IPS DF 4.7 (cell line): ENCODE results near the gene MSH3.
"Not testable (repeated sequence)": the region's sequence is repeated elsewhere in the genome, so short reads cannot be mapped to it uniquely, and the experiment has no call there.

Experiments used
- DNase-seq: peaks from one replicate; pipeline ENCODE4 v3.0.0-alpha.2; 2013; ENCODE audit warnings: low spot score; ENCODE audit errors: extremely low read depth

The MSH3 gene

DNA sequence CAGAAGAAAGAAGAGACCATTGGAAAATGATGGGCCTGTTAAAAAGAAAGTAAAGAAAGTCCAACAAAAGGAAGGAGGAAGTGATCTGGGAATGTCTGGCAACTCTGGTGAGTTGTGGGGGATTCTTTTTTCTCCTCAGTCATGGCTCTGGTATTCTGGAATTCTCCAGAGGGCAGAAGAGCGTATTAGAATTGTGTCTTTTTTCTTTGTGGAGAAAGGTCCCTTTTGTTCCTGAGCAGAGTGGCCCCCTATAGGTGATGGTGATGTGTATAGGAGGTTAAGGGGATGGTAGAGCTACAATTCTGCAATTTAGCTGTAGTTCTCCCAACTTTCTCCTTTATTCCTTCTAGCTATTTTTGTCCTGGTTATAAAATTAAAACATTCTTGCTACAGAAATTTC, 2.0 kb downstream of the MSH3 start:
- DNase-seq, result no peak

DNA sequence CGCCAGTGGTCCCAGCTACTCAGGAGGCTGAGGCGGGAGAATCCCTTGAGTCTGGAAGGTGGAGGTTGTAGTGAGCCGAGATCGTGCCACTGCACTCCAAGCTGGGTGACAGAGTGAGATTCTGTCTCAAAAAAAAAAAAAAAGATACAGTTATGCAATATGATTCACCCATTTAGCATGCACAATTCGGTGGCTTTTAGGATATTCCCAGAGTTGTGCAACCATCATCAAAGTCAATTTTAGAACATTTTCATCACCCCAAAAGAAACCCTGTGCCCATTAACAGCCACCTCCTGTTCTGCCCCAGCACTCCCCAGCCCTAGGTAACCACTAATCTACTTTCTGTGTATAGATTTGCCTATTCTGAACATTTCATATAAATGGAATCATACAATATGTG, 4.7 kb downstream of the MSH3 start:
- no peak for DNase-seq

DNA sequence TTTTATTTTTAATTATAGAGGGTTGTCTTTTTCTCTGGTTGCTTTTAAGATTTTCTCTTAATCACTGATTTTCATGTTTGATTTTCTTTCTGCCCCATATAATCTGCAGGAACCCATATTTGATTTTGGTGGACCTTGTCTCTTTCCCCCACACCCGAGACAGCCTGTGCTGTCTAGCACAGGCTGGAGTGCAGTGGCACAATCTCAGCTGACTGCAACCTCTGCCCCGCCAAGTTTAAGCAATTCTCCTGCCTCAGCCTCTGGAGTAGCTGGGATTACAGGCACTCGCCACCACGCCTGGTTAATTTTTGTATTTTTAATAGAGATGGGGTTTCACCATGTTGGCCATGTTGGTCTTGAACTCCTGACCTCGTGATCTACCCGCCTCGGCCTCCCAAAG, 6.2 kb downstream of the MSH3 start:
- not testable (repeated sequence) for DNase-seq

DNA sequence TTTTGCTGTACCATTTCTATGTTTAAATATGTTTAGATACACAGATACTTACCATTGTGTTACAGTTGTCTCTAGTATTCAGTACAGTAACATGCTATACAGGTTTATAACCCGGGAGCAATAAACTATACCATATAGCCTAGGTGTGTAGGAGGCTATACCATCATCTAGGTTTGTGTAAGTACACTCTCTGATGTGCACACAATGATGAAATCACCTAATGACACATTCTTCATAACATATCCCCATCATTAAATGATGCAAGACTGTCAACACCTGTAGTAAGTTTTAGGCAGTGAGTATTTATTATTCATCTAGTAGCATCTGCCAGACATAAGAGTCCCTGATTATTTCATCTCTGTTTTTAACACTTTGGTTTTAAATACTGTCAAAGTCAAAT, 7.7 kb downstream of the MSH3 start:
- no peak for DNase-seq

DNA sequence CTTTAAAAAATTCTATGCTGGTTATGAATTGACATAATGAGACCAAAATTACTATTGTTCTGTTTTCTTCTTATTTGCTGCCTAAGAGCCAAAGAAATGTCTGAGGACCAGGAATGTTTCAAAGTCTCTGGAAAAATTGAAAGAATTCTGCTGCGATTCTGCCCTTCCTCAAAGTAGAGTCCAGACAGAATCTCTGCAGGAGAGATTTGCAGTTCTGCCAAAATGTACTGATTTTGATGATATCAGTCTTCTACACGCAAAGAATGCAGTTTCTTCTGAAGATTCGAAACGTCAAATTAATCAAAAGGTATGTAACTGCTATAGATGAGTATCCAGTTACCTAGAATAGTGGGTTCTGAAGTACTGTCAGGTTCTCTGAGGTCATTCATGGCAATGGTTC, 10.6 kb downstream of the MSH3 start:
- no peak for DNase-seq

DNA sequence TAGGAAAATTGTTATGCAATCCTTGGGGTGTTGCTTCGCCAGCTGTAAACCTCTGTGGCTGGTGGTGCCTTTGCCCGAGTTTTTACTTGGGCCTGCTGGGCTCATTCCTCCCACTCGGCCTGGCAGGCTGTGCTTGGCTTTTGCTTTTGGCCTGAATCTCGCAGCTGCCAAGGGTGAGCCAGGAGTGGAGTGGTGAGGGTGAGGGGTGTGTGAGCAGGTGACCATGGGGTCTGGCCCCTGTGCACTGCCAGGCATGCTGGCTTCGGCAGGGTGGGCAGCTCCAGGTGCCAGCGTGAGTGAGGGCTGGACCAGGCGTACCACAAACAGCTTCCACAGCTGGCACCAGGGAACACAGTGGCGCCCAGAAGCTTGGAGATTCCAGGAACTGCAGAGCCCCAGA, 12.9 kb downstream of the MSH3 start:
- no peak for DNase-seq

DNA sequence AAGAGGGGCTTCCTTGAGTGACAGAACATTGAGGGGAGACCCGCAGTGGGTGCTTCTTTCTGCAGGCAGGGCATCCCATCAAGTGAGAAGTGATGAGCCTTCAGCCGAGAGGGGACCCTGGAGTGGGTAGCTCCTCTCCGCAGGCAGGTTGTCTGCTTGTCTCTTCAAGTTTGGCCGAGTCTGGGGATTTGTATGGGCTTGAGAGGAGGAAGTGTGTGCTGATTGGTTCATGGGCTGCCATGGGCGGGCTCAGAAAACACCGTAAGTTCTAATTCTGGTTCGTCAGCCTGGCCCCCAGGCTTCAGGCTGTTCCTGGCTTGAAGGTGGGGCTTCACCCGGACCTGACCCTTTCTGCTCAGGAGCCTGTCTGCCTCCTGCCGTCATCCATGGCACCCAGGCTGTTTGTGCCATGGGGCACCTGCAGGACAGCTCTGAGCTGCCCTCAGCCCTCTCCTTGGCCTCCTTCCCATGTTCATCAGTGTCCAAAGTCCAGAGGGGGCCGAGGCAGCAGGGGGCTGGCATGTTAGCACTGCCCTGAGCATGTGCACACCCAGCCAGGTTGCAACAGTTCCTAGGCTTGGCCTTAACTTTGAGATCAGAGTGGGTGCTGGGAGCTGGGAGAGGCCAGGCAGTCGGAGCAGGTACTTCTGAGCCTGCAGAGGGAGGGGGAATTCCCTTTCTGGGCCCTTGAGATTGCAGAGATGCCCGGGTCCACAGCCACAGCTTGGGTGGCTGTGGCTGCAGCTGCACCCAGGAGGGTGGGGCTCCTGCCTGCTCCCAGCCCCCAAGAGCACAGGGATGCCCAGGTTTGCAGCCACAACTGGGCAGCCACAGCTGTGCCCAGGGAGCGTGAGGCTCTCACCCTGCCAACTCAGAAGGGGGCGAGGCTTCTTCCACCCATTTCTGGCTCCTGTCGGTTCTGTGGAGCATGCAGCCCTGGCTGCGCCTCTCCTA, 13.8 kb downstream of the MSH3 start:
- DNase-seq, result no peak

DNA sequence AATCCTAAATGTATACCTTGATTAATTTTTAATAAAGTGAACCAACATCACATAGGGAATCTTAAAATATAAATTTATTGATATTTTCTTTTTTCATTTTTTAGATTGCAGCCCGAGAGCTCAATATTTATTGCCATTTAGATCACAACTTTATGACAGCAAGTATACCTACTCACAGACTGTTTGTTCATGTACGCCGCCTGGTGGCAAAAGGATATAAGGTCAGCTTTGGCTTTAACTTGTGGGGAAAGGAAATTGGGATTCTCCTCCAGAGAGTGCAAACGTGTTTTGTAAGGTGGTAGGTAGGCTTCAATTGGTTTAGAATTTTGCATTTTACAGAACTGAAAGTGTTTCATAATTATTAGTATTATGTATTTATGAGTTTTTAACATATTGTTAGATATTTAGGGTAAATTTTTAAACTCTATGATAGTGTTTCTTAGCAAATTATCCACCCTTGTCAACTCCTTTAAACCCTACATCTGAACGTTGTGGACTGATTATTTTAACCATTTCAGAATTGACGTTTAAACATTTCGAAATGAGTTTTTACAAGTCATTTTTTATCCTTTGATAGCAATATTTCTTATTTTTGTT, 17.8 kb downstream of the MSH3 start:
- DNase-seq, result no peak

DNA sequence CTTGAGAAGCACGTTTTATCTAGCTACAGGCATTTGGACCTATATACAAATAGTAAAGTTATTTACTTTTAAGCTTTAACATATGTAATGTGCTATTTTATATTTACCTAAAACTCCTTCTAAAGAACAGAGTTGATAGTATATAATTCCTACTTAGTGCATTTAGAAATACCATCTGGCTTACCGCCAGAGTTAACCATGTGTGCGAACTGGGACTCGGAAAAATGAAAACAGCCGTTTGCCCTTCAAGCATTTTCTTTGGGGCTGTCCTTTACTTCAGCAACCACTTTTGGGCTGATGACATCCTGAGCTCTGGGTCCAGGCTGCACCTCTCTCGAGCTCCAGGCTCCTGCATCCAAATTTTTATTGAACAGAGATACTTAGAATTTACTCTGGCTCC, 22.3 kb downstream of the MSH3 start:
- DNase-seq, result no peak

DNA sequence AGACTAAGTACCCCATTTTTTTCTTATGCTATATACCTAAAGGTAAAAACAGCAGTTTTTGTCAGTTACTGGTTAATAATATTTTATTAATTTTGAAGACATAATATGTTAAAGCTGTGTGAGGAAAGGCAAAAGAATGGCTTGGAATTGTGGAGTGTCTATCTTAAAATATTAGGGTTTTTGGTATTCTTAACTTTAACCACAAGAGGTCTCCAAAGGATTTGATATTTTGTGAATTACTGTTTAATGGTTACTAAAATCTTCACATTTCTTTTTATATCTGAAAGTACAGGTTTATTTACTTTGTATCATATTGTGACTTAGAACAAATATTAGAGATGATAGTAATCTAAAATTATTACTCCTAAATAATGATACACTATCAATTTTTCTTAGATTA, 32.3 kb downstream of the MSH3 start:
- DNase-seq, result no peak

DNA sequence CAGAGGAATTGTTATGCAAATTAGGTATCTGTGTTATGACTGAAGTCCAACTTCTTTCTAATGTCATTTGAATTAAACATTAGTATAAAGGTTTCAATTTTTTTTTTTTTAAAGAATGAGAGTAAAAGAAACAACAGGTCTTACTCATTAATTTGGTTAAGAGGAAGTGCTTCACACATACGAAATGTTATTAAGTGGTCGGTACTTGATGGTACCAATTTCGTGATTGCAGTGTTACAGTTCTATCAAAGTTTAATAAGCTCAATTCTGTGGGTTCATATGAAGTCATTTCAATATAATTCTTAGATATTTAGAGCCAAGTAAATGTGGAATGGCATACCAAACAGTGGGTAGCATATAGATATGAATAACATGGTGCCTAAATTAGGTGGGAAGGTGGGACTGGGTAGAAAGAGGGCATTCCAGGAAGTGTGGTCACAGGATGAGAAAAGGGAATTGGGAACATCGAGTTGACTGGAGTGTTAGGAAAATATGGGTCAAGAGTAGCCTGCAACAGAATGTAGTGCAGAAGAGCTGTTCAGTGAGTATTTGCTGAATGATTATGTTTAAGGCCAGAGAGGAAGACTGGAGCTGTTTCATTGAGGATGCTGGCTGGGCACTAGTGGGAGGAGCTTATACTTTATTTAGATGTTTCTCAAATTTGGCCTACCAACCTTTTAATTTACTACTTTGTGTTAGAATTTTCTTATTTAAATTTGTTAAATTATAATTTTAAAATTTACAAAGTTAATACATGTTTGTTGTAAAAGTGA, 34.4 kb downstream of the MSH3 start:
- no peak for DNase-seq

DNA sequence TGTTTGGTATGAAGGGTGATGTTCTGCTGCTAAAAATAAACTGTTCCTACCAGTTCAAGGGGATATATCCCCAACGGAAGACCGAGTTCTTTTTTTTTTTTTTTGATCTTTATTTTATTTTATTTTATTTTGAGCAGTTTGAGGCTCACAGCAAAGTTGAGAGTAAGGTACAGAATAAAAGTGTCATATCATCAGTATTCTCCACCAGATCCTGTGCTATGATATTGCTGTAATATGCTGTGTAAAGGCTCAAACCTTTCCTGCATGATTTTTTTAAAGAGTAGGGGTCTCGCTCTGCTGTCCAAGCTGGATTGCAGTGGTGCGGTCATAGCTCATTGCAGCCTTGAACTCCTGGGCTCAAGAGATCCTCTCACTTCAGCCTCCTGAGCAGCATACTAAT, 35.2 kb downstream of the MSH3 start:
- no peak for DNase-seq

DNA sequence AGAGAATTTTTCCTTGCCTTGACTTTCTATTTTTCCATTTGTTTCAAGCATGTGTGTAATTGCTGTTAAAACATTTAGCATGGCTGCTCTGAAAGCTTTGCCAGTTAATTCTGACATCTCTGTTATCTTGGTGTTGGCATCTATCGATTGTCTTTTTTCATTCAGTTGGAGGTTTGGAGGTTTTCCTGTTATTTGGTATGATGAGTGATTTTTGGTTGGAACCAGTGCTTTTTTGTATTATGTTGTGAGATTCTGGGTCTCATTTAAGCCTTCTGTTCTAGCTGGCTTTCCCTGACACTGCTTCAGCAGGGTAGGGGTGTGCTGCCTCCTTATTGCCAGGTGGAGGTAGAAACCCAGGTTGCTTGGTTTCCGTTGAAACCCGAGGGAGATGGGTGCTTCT, 41.2 kb downstream of the MSH3 start:
- DNase-seq, result no peak

DNA sequence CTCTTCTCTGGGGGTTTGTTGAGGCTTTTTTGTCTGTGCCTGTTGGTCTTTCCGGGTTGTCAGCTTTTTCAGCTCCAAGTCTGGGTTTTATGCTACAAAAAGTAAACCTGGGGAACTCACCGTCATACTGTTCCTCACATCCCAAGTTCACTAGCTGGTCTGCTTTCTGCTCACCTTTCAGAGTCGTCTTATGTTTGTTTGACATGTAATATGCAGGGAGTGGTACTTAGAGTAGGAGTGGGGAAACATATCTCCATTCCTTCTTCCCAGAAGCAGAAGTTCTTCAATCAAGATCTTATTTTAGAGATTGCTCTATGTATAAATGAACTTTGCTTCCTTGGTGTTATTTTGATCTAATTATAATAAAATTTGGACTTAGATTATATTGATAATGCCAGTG, 42.0 kb downstream of the MSH3 start:
- DNase-seq, result no peak

DNA sequence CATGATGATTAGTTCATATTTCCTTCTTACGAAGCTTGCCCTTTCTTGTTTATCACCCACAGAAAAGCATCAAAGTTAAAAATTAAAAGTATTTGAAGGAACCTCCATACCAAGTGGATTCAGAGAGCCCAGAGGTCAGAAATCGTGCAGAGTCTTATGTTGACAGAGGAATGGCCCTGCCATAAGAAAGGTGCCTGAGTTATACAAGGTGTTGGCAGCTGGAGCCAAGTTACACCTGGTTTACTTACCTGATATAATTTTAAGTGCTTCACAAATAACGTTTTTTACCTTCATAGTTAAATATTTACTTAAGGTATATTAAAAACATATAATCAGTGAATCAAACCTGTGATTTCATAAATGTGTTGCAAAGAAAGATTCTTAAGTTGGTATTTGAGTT, 42.6 kb downstream of the MSH3 start:
- no peak for DNase-seq

DNA sequence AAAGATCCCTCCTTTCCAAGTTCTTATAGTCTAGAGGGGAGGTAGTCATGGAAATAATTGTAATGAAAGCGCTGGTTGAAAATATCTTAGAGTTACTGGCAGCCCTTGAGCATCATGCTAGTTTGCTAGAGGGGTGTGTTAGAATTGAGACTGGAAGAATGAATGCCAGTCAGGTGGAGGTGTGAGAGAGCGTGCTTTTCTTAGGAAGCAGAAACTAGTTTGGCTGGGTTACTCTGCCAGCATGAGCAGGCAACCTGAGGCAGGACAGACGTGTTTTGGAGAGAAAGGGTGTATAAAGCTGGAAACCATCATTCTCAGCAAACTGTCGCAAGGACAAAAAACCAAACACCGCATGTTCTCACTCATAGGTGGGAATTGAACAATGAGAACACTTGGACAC, 43.9 kb downstream of the MSH3 start:
- no peak for DNase-seq

DNA sequence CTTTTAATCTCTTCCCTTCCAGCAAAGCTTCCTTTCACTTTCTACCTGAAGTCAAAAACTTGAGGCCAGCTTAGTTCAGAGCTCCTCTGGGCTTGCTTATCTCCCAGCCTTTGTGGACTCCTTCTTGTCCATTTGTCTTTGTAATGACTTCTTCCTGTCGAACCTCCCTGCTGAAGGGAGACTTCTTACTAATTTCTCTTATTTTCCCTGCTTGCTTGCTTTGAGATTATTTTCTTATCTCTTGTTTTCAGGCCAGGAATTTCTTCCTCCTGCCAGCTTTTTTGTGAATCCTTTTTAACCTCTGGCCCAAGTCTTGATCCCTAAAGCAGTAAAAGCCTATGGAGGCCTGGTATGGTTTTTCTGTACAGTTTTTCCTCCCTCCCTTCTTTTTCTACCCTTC, 47.1 kb downstream of the MSH3 start:
- DNase-seq, result no peak

DNA sequence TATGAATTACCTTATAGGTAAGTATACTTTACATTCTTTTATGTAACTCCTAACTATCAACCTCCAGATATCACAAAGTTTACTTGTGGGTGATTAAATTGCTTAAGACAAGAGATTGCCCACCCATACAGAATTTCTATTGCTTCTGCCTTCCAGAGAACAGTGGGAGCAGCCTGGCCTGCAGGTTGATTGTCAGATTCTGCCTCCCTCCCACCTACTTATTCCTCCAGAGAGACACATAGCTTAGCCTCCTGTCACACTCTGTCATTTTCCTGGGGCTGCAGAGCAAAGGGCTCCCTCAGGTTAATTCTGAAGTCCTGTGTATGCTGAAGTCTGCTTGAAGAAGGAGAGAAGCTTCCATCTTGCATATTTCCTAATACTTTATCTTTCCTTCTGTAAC, 48.8 kb downstream of the MSH3 start:
- DNase-seq, result no peak

DNA sequence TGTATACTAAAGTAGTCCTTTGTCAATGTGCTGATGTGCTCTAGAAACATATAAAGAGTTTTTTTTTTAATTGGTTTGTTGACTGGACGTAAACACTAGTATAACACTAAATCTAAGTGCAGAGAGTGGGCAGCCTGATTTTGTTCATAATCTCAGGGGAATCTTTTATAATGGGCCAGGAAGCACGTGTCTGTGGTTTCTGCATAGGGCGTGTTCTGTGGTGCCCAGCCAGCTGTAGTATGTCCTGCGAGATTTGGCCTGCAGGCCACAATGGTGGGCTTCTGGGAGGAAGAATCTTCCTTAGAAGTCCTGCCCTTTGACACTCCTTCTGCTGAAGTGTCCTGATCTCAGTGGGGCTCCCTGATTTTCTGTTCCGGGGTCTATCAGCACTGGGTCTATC, 49.3 kb downstream of the MSH3 start:
- DNase-seq, result no peak

DNA sequence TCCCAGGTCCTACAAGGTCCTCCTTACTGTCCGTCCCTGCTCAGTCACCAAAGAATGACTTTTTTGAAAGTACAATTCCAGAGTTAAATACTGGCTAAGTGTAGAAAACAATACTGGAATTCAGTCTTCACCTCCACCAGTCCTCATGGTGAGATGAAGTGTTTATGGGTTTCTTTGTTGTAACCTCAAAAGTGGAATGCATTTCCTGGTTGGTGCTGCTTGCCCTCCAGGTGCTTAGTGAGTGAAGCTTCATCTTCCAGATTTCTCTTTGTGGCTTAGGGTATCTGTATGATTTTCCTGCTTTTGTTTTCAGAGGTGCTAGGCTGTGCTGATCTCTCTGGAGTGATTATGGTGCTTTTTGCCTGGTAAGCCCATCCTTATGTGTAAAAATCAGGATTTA, 49.8 kb downstream of the MSH3 start:
- no peak for DNase-seq

DNA sequence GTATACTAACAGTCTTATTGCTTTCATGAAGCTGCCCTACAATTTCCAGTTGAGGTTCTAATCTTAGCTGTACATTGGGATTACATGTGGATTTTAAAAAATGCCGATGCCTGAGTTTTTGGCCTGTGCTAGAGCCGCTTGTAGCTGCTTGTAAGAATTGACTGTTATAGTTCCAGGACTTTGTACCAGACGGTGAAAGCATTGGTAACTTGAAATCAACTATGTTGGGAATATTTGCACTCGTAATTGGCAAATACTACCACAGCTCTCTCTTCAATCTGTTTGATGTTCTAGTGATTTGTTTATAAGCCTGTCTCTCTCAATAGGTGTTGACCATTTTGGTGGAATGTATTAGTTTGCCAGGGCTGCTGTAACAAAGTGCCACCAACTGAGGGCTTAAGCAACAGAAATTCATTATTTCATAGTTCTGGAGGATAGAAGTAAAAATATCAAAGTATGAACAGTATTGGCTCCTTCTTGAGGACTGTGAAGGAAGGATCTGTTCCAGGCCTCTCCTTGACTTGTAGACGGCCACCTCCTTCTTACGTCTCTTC, 50.8 kb downstream of the MSH3 start:
- no peak for DNase-seq

DNA sequence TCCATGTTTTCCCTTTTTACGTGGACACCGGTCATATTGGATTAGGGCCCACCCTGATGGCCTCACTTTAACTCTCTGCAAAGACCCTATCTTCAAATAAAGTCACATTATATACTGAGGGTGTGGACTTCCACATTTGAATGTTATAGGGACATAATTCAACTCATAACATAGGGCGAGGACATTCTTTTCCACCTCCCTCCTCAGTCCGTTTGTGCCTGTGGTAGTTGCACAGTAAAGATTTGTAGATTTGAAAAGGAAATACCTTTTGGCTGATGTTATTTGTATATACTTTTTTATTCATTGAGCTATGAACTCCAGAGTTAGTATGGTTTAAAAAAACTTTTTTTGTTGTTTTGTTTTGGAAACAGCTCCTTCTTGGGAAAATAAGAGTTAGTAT, 51.3 kb downstream of the MSH3 start:
- no peak for DNase-seq
